B cell (primary cell): ENCODE data around the gene REV1. TPM values are rescaled to one million over a fixed set of nuclear protein-coding genes. Genes with fewer than 3 reads are reported as not detected.

Experiments used
- ATAC-seq: fragments of 200-7000 bp; cut with Tn5 transposase; one replicate; pipeline ENCODE4 v1.10.0; 2021; ENCODE audit warnings: low read depth, mild to moderate bottlenecking, moderate number of reproducible peaks, moderate library complexity
- CTCF ChIA-PET: fragments of 350-600 bp; sonication (Branson Sonifier 250); formaldehyde crosslinking; loops from one replicate; lab custom pipeline; 2021; ENCODE audit warnings: antibody characterized with exemption, inconsistent platforms; lab: Charles Lee
- POLR2A ChIA-PET: fragments of 350-600 bp; sonication (Branson Sonifier 250); formaldehyde crosslinking; loops from one replicate; lab custom pipeline; 2021; ENCODE audit warnings: antibody characterized with exemption; lab: Charles Lee
- DNase-seq: peaks from one replicate; pipeline ENCODE4 v3.0.0; 2013
- H2AFZ ChIP-seq: 2 replicates; pipeline ENCODE4 v1.6.1; 2012; ENCODE audit warnings: mild to moderate bottlenecking, low read depth, low read length; ENCODE audit not compliant: insufficient read depth, poor library complexity, severe bottlenecking
- H3K27ac ChIP-seq, 2 donors: 1 replicate in 1 of 2; 2 replicates in 1 of 2; pipeline ENCODE4 v1.5.1; 2012 to 2013; ENCODE audit warnings: low read length in 2 of 2, mild to moderate bottlenecking in 2 of 2, moderate library complexity in 1 of 2
- H3K27me3 ChIP-seq, 4 experiments: fragments of 200-600 bp in 1 of 4; sonication (generic) in 1 of 4; replicated peaks in 1 of 4; 1 replicate in 2 of 4; 2 replicates in 2 of 4; pipeline versions ENCODE4 v1.6.1 to v1.7.0; 2013 to 2016; ENCODE audit warnings: low read length in 3 of 4, mild to moderate bottlenecking in 2 of 4, mixed read lengths in 1 of 4, moderate library complexity in 1 of 4; ENCODE audit not compliant: insufficient read depth in 4 of 4, control insufficient read depth in 3 of 4; ENCODE audit errors: control extremely low read depth in 1 of 4
- H3K36me3 ChIP-seq, 2 experiments: replicated peaks in 1 of 2; 1 replicate in 1 of 2; 2 replicates in 1 of 2; pipeline versions ENCODE4 v1.6.1 to v1.7.1; 2013; ENCODE audit warnings: low read length in 1 of 2; ENCODE audit not compliant: insufficient read depth in 2 of 2, control insufficient read depth in 1 of 2; ENCODE audit errors: control extremely low read depth in 1 of 2, extremely low read depth in 1 of 2
- H3K4me1 ChIP-seq, 2 donors: fragments of 200-600 bp in 1 of 2; sonication (generic) in 1 of 2; 1 replicate in 1 of 2; 2 replicates in 1 of 2; pipeline versions ENCODE4 v1.5.1 to v1.6.1; 2013 to 2017; ENCODE audit warnings: low read length in 2 of 2; ENCODE audit not compliant: control insufficient read depth in 2 of 2, insufficient read depth in 2 of 2
- H3K4me2 ChIP-seq: replicated peaks from 2 replicates; pipeline ENCODE3; 2012; ENCODE audit warnings: mild to moderate bottlenecking, low read depth, low read length; ENCODE audit not compliant: poor library complexity, severe bottlenecking
- H3K4me3 ChIP-seq, 5 experiments: fragments of 200-600 bp in 1 of 5; sonication (generic) in 1 of 5; 1 replicate in 3 of 5; 2 replicates in 2 of 5; pipeline versions ENCODE4 v1.5.1 to v1.7.0; 2011 to 2016; ENCODE audit warnings: low read length in 4 of 5, mild to moderate bottlenecking in 4 of 5, low read depth in 2 of 5, control low read depth in 1 of 5, moderate library complexity in 1 of 5; ENCODE audit not compliant: insufficient read depth in 1 of 5; ENCODE audit errors: control extremely low read depth in 1 of 5, extremely low read depth in 1 of 5
- H3K79me2 ChIP-seq: fragments of 200-600 bp; sonication (generic); one replicate; pipeline ENCODE4 v1.6.0; 2016; ENCODE audit warnings: low read length; ENCODE audit not compliant: control insufficient read depth, insufficient read depth
- H3K9ac ChIP-seq: fragments of 200-600 bp; sonication (generic); 2 replicates; pipeline ENCODE4 v1.6.1; 2017; ENCODE audit warnings: mild to moderate bottlenecking, low read length, moderate library complexity
- H3K9me3 ChIP-seq, 3 donors: one replicate each; pipeline versions ENCODE4 v1.6.1 to v1.7.1; 2013; ENCODE audit warnings: low read length in 2 of 3; ENCODE audit not compliant: control insufficient read depth in 2 of 3, insufficient read depth in 1 of 3; ENCODE audit errors: control extremely low read depth in 1 of 3
- H4K20me1 ChIP-seq: 2 replicates; pipeline ENCODE4 v1.6.0; 2012; ENCODE audit warnings: mild to moderate bottlenecking, low read length; ENCODE audit not compliant: insufficient read depth, control insufficient read depth, poor library complexity, severe bottlenecking
- H3K27ac Mint-ChIP-seq: one replicate; pipeline ENCODE4 v1.8.0; 2021; ENCODE audit warnings: mixed read lengths
- H3K27me3 Mint-ChIP-seq: one replicate; pipeline ENCODE4 v1.8.0; 2021; ENCODE audit warnings: mixed read lengths
- H3K4me1 Mint-ChIP-seq: one replicate; pipeline ENCODE4 v1.8.0; 2021; ENCODE audit warnings: mixed read lengths
- H3K4me3 Mint-ChIP-seq: one replicate; pipeline ENCODE4 v1.8.0; 2021; ENCODE audit warnings: mixed read lengths
- H3K9me3 Mint-ChIP-seq: one replicate; pipeline ENCODE4 v1.8.0; 2022; ENCODE audit warnings: mixed read lengths; ENCODE audit not compliant: insufficient read depth
- EZH2 ChIP-seq: IDR thresholded peaks from 2 replicates; pipeline ENCODE4 v1.6.1; 2012; ENCODE audit warnings: borderline replicate concordance, low read depth, mild to moderate bottlenecking, moderate library complexity, low read length; ENCODE audit not compliant: insufficient read depth, poor library complexity, severe bottlenecking
- WGBS: methylation state at CpG from one replicate; pipeline ENCODE4 v1.1.5; 2013; ENCODE audit warnings: missing lambda C conversion rate; ENCODE audit not compliant: insufficient coverage; 5-methylcytosine and 5-hydroxymethylcytosine counted together
- intact Hi-C: fragments of 100-400 bp; cut with micrococcal nuclease; formaldehyde crosslinking; loops from one replicate; pipeline ENCODE4 v1.10.0; 2022
- polyA plus RNA-seq: library from polyadenylated mRNA; depleted of rRNA; stranded (reverse); fragments of >200 nt; gene quantifications from 2 replicates; pipeline ENCODE4 v1.2.3, GENCODE V29; 2012
- total RNA-seq, 2 donors: library from RNA; stranded (reverse); fragments of 120-200 nt in 1 of 2; gene quantifications; 1 replicate in 1 of 2; 2 replicates in 1 of 2; pipeline versions ENCODE4 v1.2.3 to v1.2.4, GENCODE V29; 2013 to 2022
- TF ChIP-seq, protein P1 (sequence below): fragments of 200-600 bp; IDR thresholded peaks from one replicate; pipeline ENCODE4 v1.8.0; 2022; ENCODE audit warnings: antibody characterized with exemption, mild to moderate bottlenecking

REV1 gene
- total and polyA plus RNA-seq, 2 donors (not counting 1 experiment from before 2014, with no cell fraction given), result 25.4 to 70.5 TPM

DNA sequence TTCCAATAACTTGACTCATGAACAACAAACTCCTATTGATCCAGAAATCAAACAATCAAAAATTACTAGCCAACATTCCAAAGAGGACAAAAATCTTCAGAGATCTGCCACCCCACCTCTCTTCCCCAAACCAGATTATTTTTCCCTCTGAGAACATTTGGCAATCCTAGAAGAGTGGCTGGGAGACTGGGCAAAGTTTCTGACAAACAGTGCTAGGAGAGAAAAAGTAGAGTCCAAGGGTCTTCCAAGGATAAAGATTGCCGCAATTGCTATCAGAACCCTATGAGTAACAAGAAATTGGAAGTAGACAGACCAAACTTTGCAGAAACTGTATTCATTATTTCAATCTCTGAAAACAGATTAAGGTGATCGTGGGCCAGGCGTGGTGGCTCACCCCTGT lies 22.4 kb downstream of the REV1 start:
- intact Hi-C loops, result no loop called here
- H3K36me3 ChIP-seq, result peaks cover 0 to 2% of the 10 kb centered on the region in 2 experiments
- H3K9me3 ChIP-seq, result peaks cover 0 to 1% (median 0%) of the 10 kb centered on the region in 3 donors
- H3K9me3 Mint-ChIP-seq, result no peaks in the 10 kb centered on the region
- H2AFZ ChIP-seq, result no peak overlapping the region
- no peaks in the 10 kb centered on the region for H3K27me3 Mint-ChIP-seq
- no peak overlapping the region for H3K27ac Mint-ChIP-seq
- no peak overlapping the region for H3K4me2 ChIP-seq
- H4K20me1 ChIP-seq, result peaks cover 35% of the 10 kb centered on the region
- H3K27ac ChIP-seq, result no peak overlapping the region
- H3K4me1 ChIP-seq, result no peaks in the 10 kb centered on the region
- no peaks in the 10 kb centered on the region for H3K27me3 ChIP-seq
- H3K4me3 ChIP-seq, result no peak overlapping the region
- 100% methylated on average over 2 of the region's 3 CpGs for WGBS
- no peak overlapping the region for H3K4me3 Mint-ChIP-seq
- no peak for ATAC-seq
- peaks cover 29% of the 10 kb centered on the region for H3K4me1 Mint-ChIP-seq
- H3K79me2 ChIP-seq, result peaks cover 79% of the 10 kb centered on the region
- no peak for DNase-seq
- ChIA-PET CTCF (interaction anchor here (0.7 kb wide), 1 partner anchor 804 kb away, joined by 3 read pairs; no protein-coding TSS in a partner anchor), POLR2A (no interaction called here)
- TF ChIP-seq EZH2, result no peak
- TF ChIP-seq, protein P1, sequence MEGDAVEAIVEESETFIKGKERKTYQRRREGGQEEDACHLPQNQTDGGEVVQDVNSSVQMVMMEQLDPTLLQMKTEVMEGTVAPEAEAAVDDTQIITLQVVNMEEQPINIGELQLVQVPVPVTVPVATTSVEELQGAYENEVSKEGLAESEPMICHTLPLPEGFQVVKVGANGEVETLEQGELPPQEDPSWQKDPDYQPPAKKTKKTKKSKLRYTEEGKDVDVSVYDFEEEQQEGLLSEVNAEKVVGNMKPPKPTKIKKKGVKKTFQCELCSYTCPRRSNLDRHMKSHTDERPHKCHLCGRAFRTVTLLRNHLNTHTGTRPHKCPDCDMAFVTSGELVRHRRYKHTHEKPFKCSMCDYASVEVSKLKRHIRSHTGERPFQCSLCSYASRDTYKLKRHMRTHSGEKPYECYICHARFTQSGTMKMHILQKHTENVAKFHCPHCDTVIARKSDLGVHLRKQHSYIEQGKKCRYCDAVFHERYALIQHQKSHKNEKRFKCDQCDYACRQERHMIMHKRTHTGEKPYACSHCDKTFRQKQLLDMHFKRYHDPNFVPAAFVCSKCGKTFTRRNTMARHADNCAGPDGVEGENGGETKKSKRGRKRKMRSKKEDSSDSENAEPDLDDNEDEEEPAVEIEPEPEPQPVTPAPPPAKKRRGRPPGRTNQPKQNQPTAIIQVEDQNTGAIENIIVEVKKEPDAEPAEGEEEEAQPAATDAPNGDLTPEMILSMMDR, result no peak
- no peak overlapping the region for H3K9ac ChIP-seq

DNA sequence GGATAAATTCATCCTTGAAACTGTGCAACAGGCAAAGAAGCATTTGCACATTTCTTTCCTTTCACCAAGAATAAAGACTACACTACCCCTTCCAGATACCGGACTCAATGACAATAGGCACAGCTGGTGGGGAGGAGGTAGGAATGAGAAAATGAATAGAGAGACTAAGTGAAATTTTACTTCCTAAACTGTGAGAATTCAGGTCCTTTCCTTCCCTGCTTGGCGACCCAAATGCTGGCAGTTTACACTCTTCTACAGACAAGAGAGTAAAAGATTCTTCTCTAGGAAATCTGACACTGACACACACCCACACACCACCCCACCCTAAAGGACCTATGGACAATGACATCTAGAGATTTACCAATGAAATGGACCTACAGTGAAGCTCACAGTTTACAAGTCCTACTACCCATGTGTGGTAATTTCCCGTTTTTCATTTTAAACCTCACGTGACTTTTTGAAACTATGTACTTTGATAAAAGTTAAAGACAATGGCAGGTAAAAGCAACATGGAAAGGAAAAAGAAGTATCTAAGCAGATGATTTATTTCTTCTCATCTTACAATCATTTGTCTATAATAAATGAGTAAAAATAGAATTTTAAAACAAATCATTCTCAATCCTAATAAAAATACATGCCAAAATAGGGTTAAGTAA lies 27.9 kb downstream of the REV1 start:
- H4K20me1 ChIP-seq, result peaks cover 16% of the 10 kb centered on the region
- Mint-ChIP-seq H3K27me3 (no peaks in the 10 kb centered on the region), H3K4me3 (no peak overlapping the region), H3K9me3 (no peaks in the 10 kb centered on the region), H3K27ac (no peak overlapping the region), H3K4me1 (peaks cover 6% of the 10 kb centered on the region)
- DNase-seq (no peak), ATAC-seq (no peak)
- no peak overlapping the region for H3K4me2 ChIP-seq
- intact Hi-C loops, result no loop called here
- no peak overlapping the region for H3K9ac ChIP-seq
- no peak overlapping the region for H3K27ac ChIP-seq
- no peak overlapping the region for H3K4me3 ChIP-seq
- no peaks in the 10 kb centered on the region for H3K9me3 ChIP-seq
- POLR2A ChIA-PET, result no interaction called here
- H3K27me3 ChIP-seq, result no peaks in the 10 kb centered on the region
- WGBS, result 100% methylated on average over 1 of the region's 4 CpGs
- peaks cover 25% of the 10 kb centered on the region for H3K79me2 ChIP-seq
- CTCF ChIA-PET, result no interaction called here
- TF ChIP-seq, protein P1, result no peak
- no peak for TF ChIP-seq EZH2
- H3K4me1 ChIP-seq, result no peaks in the 10 kb centered on the region
- peaks cover 3 to 35% of the 10 kb centered on the region in 2 experiments for H3K36me3 ChIP-seq
- H2AFZ ChIP-seq, result no peak overlapping the region
